Caco-2 (cell line): ENCODE data around the gene KRT39. TPM values are rescaled to one million over a fixed set of nuclear protein-coding genes. Genes with fewer than 3 reads are reported as not detected.

Source experiments
- BruUV-seq: library from RNA; stranded (reverse); fragments of 400-500 nt; replicated peaks from 2 replicates; lab custom pipeline; 2021; lab: Mats Ljungman, UMichigan
- CTCF ChIA-PET: fragments of 300-600 bp; sonication (Branson Sonifier 250); formaldehyde crosslinking; loops from one replicate; lab custom pipeline; 2022; ENCODE audit warnings: antibody characterized with exemption; lab: Charles Lee
- POLR2A ChIA-PET: fragments of 300-600 bp; sonication (Branson Sonifier 250); formaldehyde crosslinking; loops from one replicate; lab custom pipeline; 2022; ENCODE audit warnings: antibody characterized with exemption; lab: Charles Lee
- DNase-seq, 2 experiments: peaks; one replicate each; pipeline versions ENCODE4 v3.0.0 to v3.0.0-alpha.2; 2020 to 2022
- H3K27me3 ChIP-seq: replicated peaks from 2 replicates; pipeline ENCODE4 v1.6.0; 2011; ENCODE audit warnings: low read length; ENCODE audit not compliant: control insufficient read depth, insufficient read depth
- H3K36me3 ChIP-seq: 2 replicates; pipeline ENCODE4 v1.5.1; 2011; ENCODE audit warnings: low read length; ENCODE audit not compliant: control insufficient read depth, insufficient read depth
- H3K4me1 ChIP-seq: fragments of 250-450 bp; sonication (Bioruptor Pico); 2 replicates; pipeline ENCODE4 v1.5.1; 2020; ENCODE audit warnings: mild to moderate bottlenecking
- H3K4me3 ChIP-seq: 2 replicates; pipeline ENCODE4 v1.5.1; 2011; ENCODE audit warnings: low read depth, mild to moderate bottlenecking, control low read depth, low read length
- H3K9me3 ChIP-seq: fragments of 250-450 bp; sonication (Bioruptor Pico); 2 replicates; pipeline ENCODE4 v1.5.1; 2020; ENCODE audit warnings: mild to moderate bottlenecking, moderate library complexity
- H3K27ac Mint-ChIP-seq: one replicate; pipeline ENCODE4 v1.8.0; 2022; ENCODE audit warnings: mixed read lengths; ENCODE audit not compliant: unreplicated experiment
- H3K27me3 Mint-ChIP-seq: one replicate; pipeline ENCODE4 v1.8.0; 2022; ENCODE audit warnings: mixed read lengths; ENCODE audit not compliant: insufficient read depth, unreplicated experiment
- H3K36me3 Mint-ChIP-seq: one replicate; pipeline ENCODE4 v1.8.0; 2022; ENCODE audit warnings: mild to moderate bottlenecking, mixed read lengths; ENCODE audit not compliant: insufficient read depth, unreplicated experiment
- H3K4me1 Mint-ChIP-seq: one replicate; pipeline ENCODE4 v1.8.0; 2022; ENCODE audit warnings: low read depth, mixed read lengths; ENCODE audit not compliant: unreplicated experiment
- H3K4me3 Mint-ChIP-seq: one replicate; pipeline ENCODE4 v1.8.0; 2022; ENCODE audit warnings: mild to moderate bottlenecking, moderate library complexity, mixed read lengths; ENCODE audit not compliant: unreplicated experiment
- H3K9me3 Mint-ChIP-seq: one replicate; pipeline ENCODE4 v1.8.0; 2022; ENCODE audit warnings: mixed read lengths; ENCODE audit not compliant: unreplicated experiment
- intact Hi-C: fragments of 100-400 bp; cut with micrococcal nuclease; formaldehyde crosslinking; loops from one replicate; pipeline ENCODE4 v1.10.0; 2022; ENCODE audit not compliant: unreplicated experiment
- total RNA-seq: library from RNA; stranded (reverse); gene quantifications from 2 replicates; pipeline ENCODE4 v1.2.3, GENCODE V29; 2022
- TF ChIP-seq, protein P1 (sequence below), 2 experiments: fragments of 200-600 bp in 1 of 2; IDR thresholded peaks; 1 replicate in 1 of 2; 2 replicates in 1 of 2; pipeline versions ENCODE4 v1.5.1 to v1.8.0; 2011 to 2022; ENCODE audit warnings: antibody characterized with exemption in 1 of 2, control low read depth in 1 of 2, inconsistent platforms in 1 of 2, low read depth in 1 of 2, low read length in 1 of 2, mild to moderate bottlenecking in 1 of 2, moderate library complexity in 1 of 2; ENCODE audit not compliant: insufficient read depth in 1 of 2, severe bottlenecking in 1 of 2, unreplicated experiment in 1 of 2

Gene KRT39
- total RNA-seq, 1 experiment from 2014 or later = not detected

DNA sequence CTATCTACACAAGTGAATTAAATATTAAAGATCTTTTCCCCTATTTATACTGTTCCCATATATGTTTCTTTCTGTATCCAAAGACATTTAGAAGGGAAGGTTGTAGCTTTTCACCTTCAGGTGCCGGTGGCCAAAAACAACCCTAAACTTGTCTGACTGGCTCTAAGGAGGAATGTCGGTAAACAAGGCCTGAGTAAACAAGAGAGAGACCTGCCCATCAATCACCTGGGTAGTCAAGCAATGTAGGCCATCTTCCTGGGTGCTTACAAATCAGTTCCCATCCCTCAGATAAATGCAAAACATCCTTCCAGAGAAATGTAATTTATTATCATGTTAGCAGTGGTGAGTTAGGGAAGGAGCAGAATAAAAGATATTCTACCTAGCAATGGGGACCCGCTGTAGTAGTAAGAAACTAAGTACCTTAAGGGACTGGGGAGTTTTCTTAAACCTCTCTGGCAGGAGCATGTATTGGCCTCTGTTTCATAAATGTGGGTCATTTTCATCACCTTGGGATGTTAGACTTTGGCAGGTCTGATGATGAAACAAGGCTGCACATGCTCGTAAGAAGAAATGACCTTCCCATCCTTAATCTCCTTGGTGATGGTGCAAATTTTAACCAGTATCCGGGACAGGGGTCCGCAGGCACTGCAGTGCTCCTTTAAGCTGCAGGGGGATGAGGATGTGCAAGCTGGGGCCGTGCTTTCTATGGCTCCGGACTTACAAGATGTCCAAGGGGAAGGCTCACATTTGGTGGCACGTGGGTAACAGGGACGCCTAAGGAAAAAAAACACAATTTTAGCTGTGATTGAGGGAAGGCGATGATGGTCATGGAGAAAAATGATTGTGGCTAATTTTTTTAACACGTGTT, 8.4 kb downstream of the KRT39 start:
- TF ChIP-seq, protein P1, sequence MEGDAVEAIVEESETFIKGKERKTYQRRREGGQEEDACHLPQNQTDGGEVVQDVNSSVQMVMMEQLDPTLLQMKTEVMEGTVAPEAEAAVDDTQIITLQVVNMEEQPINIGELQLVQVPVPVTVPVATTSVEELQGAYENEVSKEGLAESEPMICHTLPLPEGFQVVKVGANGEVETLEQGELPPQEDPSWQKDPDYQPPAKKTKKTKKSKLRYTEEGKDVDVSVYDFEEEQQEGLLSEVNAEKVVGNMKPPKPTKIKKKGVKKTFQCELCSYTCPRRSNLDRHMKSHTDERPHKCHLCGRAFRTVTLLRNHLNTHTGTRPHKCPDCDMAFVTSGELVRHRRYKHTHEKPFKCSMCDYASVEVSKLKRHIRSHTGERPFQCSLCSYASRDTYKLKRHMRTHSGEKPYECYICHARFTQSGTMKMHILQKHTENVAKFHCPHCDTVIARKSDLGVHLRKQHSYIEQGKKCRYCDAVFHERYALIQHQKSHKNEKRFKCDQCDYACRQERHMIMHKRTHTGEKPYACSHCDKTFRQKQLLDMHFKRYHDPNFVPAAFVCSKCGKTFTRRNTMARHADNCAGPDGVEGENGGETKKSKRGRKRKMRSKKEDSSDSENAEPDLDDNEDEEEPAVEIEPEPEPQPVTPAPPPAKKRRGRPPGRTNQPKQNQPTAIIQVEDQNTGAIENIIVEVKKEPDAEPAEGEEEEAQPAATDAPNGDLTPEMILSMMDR (IDR thresholded peaks at IDR 0.05; ENCODE audit: insufficient read depth in 1 of 2, low read depth in 1 of 2, low read length in 1 of 2, severe bottlenecking in 1 of 2, unreplicated experiment in 1 of 2) = no peak
- intact Hi-C loops = loop anchor here (1.0 kb wide), 4 partner anchors 9 to 101 kb away; partner anchors contain the start of gene KRTAP3-1
- peak; percentile 86 to 87 for DNase-seq
- Mint-ChIP-seq H3K9me3 (peaks cover 24% of the 10 kb centered on the region), H3K27ac (peak overlapping the region; percentile 95), H3K27me3 (no peaks in the 10 kb centered on the region), H3K36me3 (peaks cover 18% of the 10 kb centered on the region), H3K4me1 (peaks cover 61% of the 10 kb centered on the region), H3K4me3 (peak overlapping the region; percentile 59)
- BruUV-seq = TSS peak; percentile 70
- Histone ChIP-seq H3K27me3 (no peaks in the 10 kb centered on the region), H3K36me3 (no peaks in the 10 kb centered on the region), H3K9me3 (0 out of 2 replicates have a peak, but pooled peaks cover 5% of the 10 kb centered on the region), H3K4me3 (no peak overlapping the region), H3K4me1 (peaks cover 65% of the 10 kb centered on the region)
- POLR2A ChIA-PET = interaction anchor here (0.6 kb wide), 1 partner anchor 465 kb away, joined by 3 read pairs; no protein-coding TSS in a partner anchor
- CTCF ChIA-PET = interaction anchor here (2.4 kb wide), 1 partner anchor 101 kb away, joined by 8 read pairs; no protein-coding TSS in a partner anchor

DNA sequence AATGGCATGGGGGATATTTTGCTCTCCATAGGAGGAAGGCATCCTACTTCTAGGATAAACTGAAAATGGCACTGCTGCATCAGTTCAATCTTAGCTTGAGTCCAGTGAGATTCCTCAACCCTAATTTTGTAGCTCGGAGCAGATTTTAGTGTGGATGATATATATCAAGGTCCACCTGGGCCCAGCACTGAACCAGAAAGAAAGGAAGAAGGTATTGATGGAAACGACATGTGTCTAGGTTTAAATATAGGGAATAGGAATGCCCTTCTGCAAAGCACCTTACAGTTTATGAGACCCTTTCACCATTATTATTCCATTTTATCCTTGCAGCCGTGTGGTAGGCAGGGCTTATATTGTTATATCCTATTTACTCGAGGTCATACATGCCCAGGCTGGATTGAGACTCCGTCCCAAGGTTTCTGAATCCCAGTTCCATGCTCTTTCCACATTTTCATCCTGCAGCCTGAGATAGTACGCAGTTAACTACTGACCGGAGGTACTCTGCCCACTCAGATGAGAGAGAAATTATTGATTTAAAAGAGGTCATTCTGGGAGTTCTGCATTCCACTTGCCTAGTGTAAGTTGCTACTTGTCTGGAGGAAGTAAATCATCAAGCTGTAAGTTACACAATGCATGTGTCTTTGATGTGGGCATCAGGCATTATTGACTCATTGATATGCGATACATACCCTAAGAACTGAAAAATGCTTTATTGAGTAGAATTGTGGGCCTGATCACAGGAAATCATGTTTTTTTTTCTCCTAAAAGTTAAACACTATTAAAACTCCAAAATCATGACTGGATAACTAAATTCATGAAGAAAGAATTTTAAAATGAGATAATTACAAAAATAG, 10.1 kb downstream of the KRT39 start:
- intact Hi-C loops = loop anchor here (1.0 kb wide), 1 partner anchor 47 kb away; no protein-coding TSS in a partner anchor
- H3K9me3 ChIP-seq = no peaks in the 10 kb centered on the region
- peaks cover 79% of the 10 kb centered on the region for H3K4me1 ChIP-seq
- ChIA-PET POLR2A (interaction anchor here (1.3 kb wide), 1 partner anchor 10 kb away, joined by 3 read pairs; no protein-coding TSS in a partner anchor), CTCF (interaction anchor here (1.3 to 2.4 kb wide), 2 partner anchors 24 to 102 kb away, joined by 3 to 8 read pairs; no protein-coding TSS in a partner anchor)
- H3K27me3 ChIP-seq = no peaks in the 10 kb centered on the region
- BruUV-seq = TSS peak; percentile 91
- Mint-ChIP-seq H3K9me3 (peaks cover 11% of the 10 kb centered on the region), H3K36me3 (peaks cover 18% of the 10 kb centered on the region), H3K27ac (peak overlapping the region; percentile 89), H3K4me3 (peak overlapping the region; percentile 62), H3K27me3 (no peaks in the 10 kb centered on the region), H3K4me1 (peaks cover 72% of the 10 kb centered on the region)
- DNase-seq = peak; percentile 75 to 82
- TF ChIP-seq, protein P1 (IDR thresholded peaks at IDR 0.05; ENCODE audit: insufficient read depth in 1 of 2, low read depth in 1 of 2, low read length in 1 of 2, severe bottlenecking in 1 of 2, unreplicated experiment in 1 of 2) = no peak
- no peaks in the 10 kb centered on the region for H3K36me3 ChIP-seq
- no peak overlapping the region for H3K4me3 ChIP-seq

DNA sequence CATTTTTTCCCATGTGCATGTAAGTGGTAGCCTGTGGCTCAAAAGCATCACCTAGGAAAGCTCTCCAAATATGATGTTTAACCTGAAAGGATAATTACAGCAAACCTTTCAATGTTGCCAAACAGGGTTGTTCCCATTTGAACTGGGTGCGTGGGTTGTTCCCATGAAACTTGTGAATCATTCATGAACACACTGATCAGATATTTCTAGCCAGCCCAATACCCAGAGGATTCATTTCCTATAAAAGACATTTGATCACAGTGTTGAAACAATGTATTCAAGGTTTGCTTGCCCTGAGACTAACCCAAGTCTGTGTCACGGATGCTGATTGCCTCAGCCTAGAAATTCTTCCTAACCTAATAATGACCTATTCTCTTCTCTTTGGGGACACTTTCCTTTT, 12.9 kb downstream of the KRT39 start:
- CTCF ChIA-PET = no interaction called here
- peaks cover 78% of the 10 kb centered on the region for H3K4me1 Mint-ChIP-seq
- H3K9me3 Mint-ChIP-seq = no peaks in the 10 kb centered on the region
- no peaks in the 10 kb centered on the region for H3K27me3 Mint-ChIP-seq
- H3K36me3 Mint-ChIP-seq = peaks cover 17% of the 10 kb centered on the region
- H3K27ac Mint-ChIP-seq = peak overlapping the region; percentile 44
- no peak for DNase-seq
- no peak overlapping the region for H3K4me3 Mint-ChIP-seq
- no TSS peak for BruUV-seq
- Histone ChIP-seq H3K4me1 (peaks cover 85% of the 10 kb centered on the region), H3K36me3 (no peaks in the 10 kb centered on the region), H3K9me3 (no peaks in the 10 kb centered on the region), H3K4me3 (no peak overlapping the region), H3K27me3 (no peaks in the 10 kb centered on the region)
- POLR2A ChIA-PET = no interaction called here
- TF ChIP-seq, protein P1 (IDR thresholded peaks at IDR 0.05; ENCODE audit: insufficient read depth in 1 of 2, low read depth in 1 of 2, low read length in 1 of 2, severe bottlenecking in 1 of 2, unreplicated experiment in 1 of 2) = no peak
- intact Hi-C loops = no loop called here
